ENCODE results near the gene ADPRM. TPM values are rescaled to one million over a fixed set of nuclear protein-coding genes. Genes with fewer than 3 reads are reported as not detected.

The ADPRM gene
- total RNA-seq = 10.0 and 11.9 TPM in 2 replicates

GRCh38 chr17:10697092-10698081 lies at the start of gene ADPRM, which contains the start of gene SCO1:
Gene ADPRM, plus strand, starts transcription at chr17:10697594. Its CDS starts 7,333 bp downstream, at chr17:10704927.
Gene SCO1, minus strand, starts transcription at chr17:10697533. Its CDS starts 26 bp downstream, at chr17:10697507.
- Mint-ChIP-seq H3K36me3 (ENCODE audit: low read depth) (peaks cover 47% of the 10 kb centered on the region), H3K27ac (peak within 1 kb of the TSS; percentile 93), H3K27me3 (no peaks in the 10 kb centered on the region), H3K4me3 (peak within 1 kb of the TSS; percentile 89), H3K9me3 (no peaks in the 10 kb centered on the region), H3K4me1 (peaks cover 46% of the 10 kb centered on the region)
- intact Hi-C loops (cut with micrococcal nuclease) = loop anchor here (2.0 kb wide), 2 partner anchors 29 to 45 kb away; no protein-coding TSS in a partner anchor
- DNase-seq = peak; percentile 98

- DNase-seq = no peak
- H3K36me3 Mint-ChIP-seq (ENCODE audit: low read depth) = peaks cover 4% of the 10 kb centered on the region
- no peak overlapping the region for H3K27ac Mint-ChIP-seq
These were observed 49.0 kb upstream of the ADPRM start for GRCh38 chr17:10648381-10648780.

GRCh38 chr17:10648956-10649355 lies 48.4 kb upstream of the ADPRM start:
- DNase-seq = no peak
- Mint-ChIP-seq H3K36me3 (ENCODE audit: low read depth) (peaks cover 5% of the 10 kb centered on the region), H3K27me3 (no peaks in the 10 kb centered on the region), H3K27ac (no peak overlapping the region), H3K9me3 (no peaks in the 10 kb centered on the region), H3K4me1 (peaks cover 7% of the 10 kb centered on the region), H3K4me3 (no peak overlapping the region)
- intact Hi-C loops (cut with micrococcal nuclease) = no loop called here

More at GRCh38 chr17:10648381-10648780, 49.0 kb upstream of the ADPRM start:
- H3K4me3 Mint-ChIP-seq = no peak overlapping the region
- H3K9me3 Mint-ChIP-seq = no peaks in the 10 kb centered on the region
- intact Hi-C loops (cut with micrococcal nuclease) = no loop called here
- H3K27me3 Mint-ChIP-seq = no peaks in the 10 kb centered on the region
- H3K4me1 Mint-ChIP-seq = peaks cover 7% of the 10 kb centered on the region

GRCh38 chr17:10649602-10650001 lies 47.8 kb upstream of the ADPRM start:
- DNase-seq = no peak
- Mint-ChIP-seq H3K9me3 (no peaks in the 10 kb centered on the region), H3K4me1 (peaks cover 9% of the 10 kb centered on the region), H3K36me3 (ENCODE audit: low read depth) (peaks cover 3% of the 10 kb centered on the region), H3K27me3 (no peaks in the 10 kb centered on the region), H3K27ac (no peak overlapping the region), H3K4me3 (no peak overlapping the region)
- intact Hi-C loops (cut with micrococcal nuclease) = no loop called here

GRCh38 chr17:10651927-10652326 lies 45.5 kb upstream of the ADPRM start:
- Mint-ChIP-seq H3K27me3 (no peaks in the 10 kb centered on the region), H3K9me3 (no peaks in the 10 kb centered on the region), H3K4me3 (no peak overlapping the region), H3K36me3 (ENCODE audit: low read depth) (peaks cover 2% of the 10 kb centered on the region), H3K27ac (no peak overlapping the region), H3K4me1 (peaks cover 9% of the 10 kb centered on the region)
- no peak for DNase-seq
- intact Hi-C loops (cut with micrococcal nuclease) = loop anchor here (2.0 kb wide), 1 partner anchor 45 kb away; the partner anchor contains the start of genes ADPRM and SCO1

- intact Hi-C loops (cut with micrococcal nuclease) = loop anchor here (2.0 kb wide), 1 partner anchor 44 kb away; the partner anchor contains the start of genes ADPRM and SCO1
- H3K27ac Mint-ChIP-seq = peak overlapping the region; percentile 45
- no peaks in the 10 kb centered on the region for H3K9me3 Mint-ChIP-seq
- H3K4me1 Mint-ChIP-seq = peaks cover 9% of the 10 kb centered on the region
- peak overlapping the region; percentile 2 for H3K4me3 Mint-ChIP-seq
- DNase-seq = peak; percentile 60
- H3K36me3 Mint-ChIP-seq (ENCODE audit: low read depth) = peaks cover 2% of the 10 kb centered on the region
- no peaks in the 10 kb centered on the region for H3K27me3 Mint-ChIP-seq
These were observed 44.3 kb upstream of the ADPRM start for GRCh38 chr17:10652984-10653659.

- Mint-ChIP-seq H3K36me3 (ENCODE audit: low read depth) (peaks cover 2% of the 10 kb centered on the region), H3K27ac (peak overlapping the region; percentile 25), H3K27me3 (no peaks in the 10 kb centered on the region), H3K9me3 (no peaks in the 10 kb centered on the region), H3K4me1 (peaks cover 9% of the 10 kb centered on the region), H3K4me3 (no peak overlapping the region)
- intact Hi-C loops (cut with micrococcal nuclease) = loop anchor here (2.0 kb wide), 1 partner anchor 43 kb away; the partner anchor contains the start of genes ADPRM and SCO1
- no peak for DNase-seq
These were observed 43.4 kb upstream of the ADPRM start for GRCh38 chr17:10653987-10654386.

- intact Hi-C loops (cut with micrococcal nuclease) = no loop called here
These were observed 40.2 kb upstream of the ADPRM start, which contains the start of gene MYH3 for GRCh38 chr17:10657148-10657547. Gene MYH3, minus strand, starts transcription at chr17:10657309. Its CDS starts 2,245 bp downstream, at chr17:10655064.

GRCh38 chr17:10657879-10658278 lies 39.5 kb upstream of the ADPRM start:
- Mint-ChIP-seq H3K4me3 (no peak overlapping the region), H3K27ac (no peak overlapping the region), H3K27me3 (no peaks in the 10 kb centered on the region), H3K9me3 (no peaks in the 10 kb centered on the region), H3K36me3 (ENCODE audit: low read depth) (peaks cover 5% of the 10 kb centered on the region), H3K4me1 (peaks cover 7% of the 10 kb centered on the region)
- intact Hi-C loops (cut with micrococcal nuclease) = no loop called here
- DNase-seq = no peak

More at GRCh38 chr17:10657148-10657547, 40.2 kb upstream of the ADPRM start, which contains the start of gene MYH3:
- Mint-ChIP-seq H3K4me3 (no peak within 1 kb of the TSS), H3K4me1 (peaks cover 9% of the 10 kb centered on the region), H3K9me3 (no peaks in the 10 kb centered on the region), H3K27ac (no peak within 1 kb of the TSS), H3K27me3 (no peaks in the 10 kb centered on the region), H3K36me3 (ENCODE audit: low read depth) (peaks cover 5% of the 10 kb centered on the region)
- DNase-seq = no peak

- peaks cover 6% of the 10 kb centered on the region for H3K36me3 Mint-ChIP-seq (ENCODE audit: low read depth)
- DNase-seq = no peak
- intact Hi-C loops (cut with micrococcal nuclease) = no loop called here
- H3K9me3 Mint-ChIP-seq = no peaks in the 10 kb centered on the region
- no peaks in the 10 kb centered on the region for H3K4me1 Mint-ChIP-seq
- H3K27me3 Mint-ChIP-seq = no peaks in the 10 kb centered on the region
- no peak overlapping the region for H3K27ac Mint-ChIP-seq
- H3K4me3 Mint-ChIP-seq = no peak overlapping the region
These were observed 36.0 kb upstream of the ADPRM start for GRCh38 chr17:10661437-10661836.

GRCh38 chr17:10663231-10663630 lies 34.2 kb upstream of the ADPRM start:
- Mint-ChIP-seq H3K27me3 (no peaks in the 10 kb centered on the region), H3K36me3 (ENCODE audit: low read depth) (peaks cover 6% of the 10 kb centered on the region), H3K4me1 (no peaks in the 10 kb centered on the region), H3K27ac (no peak overlapping the region), H3K9me3 (no peaks in the 10 kb centered on the region), H3K4me3 (no peak overlapping the region)
- intact Hi-C loops (cut with micrococcal nuclease) = no loop called here
- DNase-seq = no peak

GRCh38 chr17:10664571-10664970 lies 32.8 kb upstream of the ADPRM start:
- no peak for DNase-seq
- H3K4me1 Mint-ChIP-seq = no peaks in the 10 kb centered on the region
- no peak overlapping the region for H3K4me3 Mint-ChIP-seq
- peaks cover 6% of the 10 kb centered on the region for H3K36me3 Mint-ChIP-seq (ENCODE audit: low read depth)
- no peaks in the 10 kb centered on the region for H3K9me3 Mint-ChIP-seq
- intact Hi-C loops (cut with micrococcal nuclease) = no loop called here
- H3K27ac Mint-ChIP-seq = no peak overlapping the region
- no peaks in the 10 kb centered on the region for H3K27me3 Mint-ChIP-seq

- H3K36me3 Mint-ChIP-seq (ENCODE audit: low read depth) = peaks cover 3% of the 10 kb centered on the region
- no peaks in the 10 kb centered on the region for H3K27me3 Mint-ChIP-seq
- H3K4me1 Mint-ChIP-seq = no peaks in the 10 kb centered on the region
- intact Hi-C loops (cut with micrococcal nuclease) = no loop called here
- no peak overlapping the region for H3K27ac Mint-ChIP-seq
- no peak for DNase-seq
- H3K9me3 Mint-ChIP-seq = no peaks in the 10 kb centered on the region
- H3K4me3 Mint-ChIP-seq = no peak overlapping the region
These were observed 30.5 kb upstream of the ADPRM start for GRCh38 chr17:10666906-10667305.
